Measurements from ENCODE around the gene RNASE9. TPM values are rescaled to one million over a fixed set of nuclear protein-coding genes. Genes with fewer than 3 reads are reported as not detected.

RNASE9 gene
- total and polyA plus RNA-seq, 2 donors (not counting 1 experiment from before 2014, with no cell fraction given) = not detected

DNA sequence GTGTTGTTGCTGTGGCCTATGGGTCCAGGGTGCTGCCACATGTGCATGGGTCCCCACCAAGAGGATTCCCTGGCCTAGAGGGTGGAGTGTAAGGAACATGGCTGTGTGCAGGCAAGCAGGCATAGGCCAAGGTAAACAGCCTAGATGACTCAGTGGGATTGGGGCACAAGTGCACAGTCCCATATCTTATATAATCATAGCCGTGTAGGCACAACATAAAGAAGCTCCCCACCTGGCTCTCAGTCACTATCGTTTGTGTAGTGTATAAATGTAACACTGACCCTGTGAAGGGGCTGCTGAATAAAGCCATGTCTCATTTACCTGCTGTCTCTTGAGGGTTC is 46.0 kb upstream of the RNASE9 start:
- H2AFZ ChIP-seq (ENCODE audit: insufficient read depth, low read depth, low read length, poor library complexity, severe bottlenecking) = no peak overlapping the region
- intact Hi-C loops (cut with micrococcal nuclease) = no loop called here
- no peaks in the 10 kb centered on the region for H3K27me3 ChIP-seq (replicated peaks in 1 of 4; ENCODE audit: control extremely low read depth in 1 of 4, control insufficient read depth in 3 of 4, insufficient read depth in 4 of 4, low read length in 3 of 4)
- Mint-ChIP-seq H3K4me3 (no peak overlapping the region), H3K4me1 (peaks cover 2% of the 10 kb centered on the region), H3K27me3 (no peaks in the 10 kb centered on the region), H3K27ac (no peak overlapping the region), H3K9me3 (ENCODE audit: insufficient read depth) (no peaks in the 10 kb centered on the region)
- H3K4me3 ChIP-seq (ENCODE audit: control extremely low read depth in 1 of 5, extremely low read depth in 1 of 5, insufficient read depth in 1 of 5, low read depth in 2 of 5, low read length in 4 of 5) = no peak overlapping the region
- no peaks in the 10 kb centered on the region for H3K36me3 ChIP-seq (replicated peaks in 1 of 2; ENCODE audit: control extremely low read depth in 1 of 2, control insufficient read depth in 1 of 2, extremely low read depth in 1 of 2, insufficient read depth in 2 of 2, low read length in 1 of 2)
- no peak for TF ChIP-seq EZH2 (IDR thresholded peaks at IDR 0.05; ENCODE audit: borderline replicate concordance, insufficient read depth, low read depth, low read length, poor library complexity, severe bottlenecking)
- TF ChIP-seq, protein P1, sequence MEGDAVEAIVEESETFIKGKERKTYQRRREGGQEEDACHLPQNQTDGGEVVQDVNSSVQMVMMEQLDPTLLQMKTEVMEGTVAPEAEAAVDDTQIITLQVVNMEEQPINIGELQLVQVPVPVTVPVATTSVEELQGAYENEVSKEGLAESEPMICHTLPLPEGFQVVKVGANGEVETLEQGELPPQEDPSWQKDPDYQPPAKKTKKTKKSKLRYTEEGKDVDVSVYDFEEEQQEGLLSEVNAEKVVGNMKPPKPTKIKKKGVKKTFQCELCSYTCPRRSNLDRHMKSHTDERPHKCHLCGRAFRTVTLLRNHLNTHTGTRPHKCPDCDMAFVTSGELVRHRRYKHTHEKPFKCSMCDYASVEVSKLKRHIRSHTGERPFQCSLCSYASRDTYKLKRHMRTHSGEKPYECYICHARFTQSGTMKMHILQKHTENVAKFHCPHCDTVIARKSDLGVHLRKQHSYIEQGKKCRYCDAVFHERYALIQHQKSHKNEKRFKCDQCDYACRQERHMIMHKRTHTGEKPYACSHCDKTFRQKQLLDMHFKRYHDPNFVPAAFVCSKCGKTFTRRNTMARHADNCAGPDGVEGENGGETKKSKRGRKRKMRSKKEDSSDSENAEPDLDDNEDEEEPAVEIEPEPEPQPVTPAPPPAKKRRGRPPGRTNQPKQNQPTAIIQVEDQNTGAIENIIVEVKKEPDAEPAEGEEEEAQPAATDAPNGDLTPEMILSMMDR (IDR thresholded peaks at IDR 0.05) = no peak
- H3K27ac ChIP-seq (ENCODE audit: low read length in 2 of 2) = no peak overlapping the region
- ATAC-seq (ENCODE audit: low read depth) (no peak), DNase-seq (no peak)
- H3K4me1 ChIP-seq (ENCODE audit: control insufficient read depth in 2 of 2, insufficient read depth in 2 of 2, low read length in 2 of 2) = peaks cover 15 to 24% of the 10 kb centered on the region in 2 donors
- H3K9me3 ChIP-seq (ENCODE audit: control extremely low read depth in 1 of 3, control insufficient read depth in 2 of 3, insufficient read depth in 1 of 3, low read length in 2 of 3) = no peaks in the 10 kb centered on the region
- H4K20me1 ChIP-seq (ENCODE audit: control insufficient read depth, insufficient read depth, low read length, poor library complexity, severe bottlenecking) = no peaks in the 10 kb centered on the region
- H3K4me2 ChIP-seq (replicated peaks; ENCODE audit: low read depth, low read length, poor library complexity, severe bottlenecking) = no peak overlapping the region
- no CpG with 5 or more reads among the region's 2 CpGs for WGBS (ENCODE audit: insufficient coverage)
- ChIA-PET POLR2A (interaction anchor here (1.1 kb wide), 1 partner anchor 279 kb away, joined by 3 read pairs; no protein-coding TSS in a partner anchor), CTCF (interaction anchor here (0.9 to 8.9 kb wide), 9 partner anchors 10 to 301 kb away, joined by 3 to 215 read pairs (median 21); partner anchors contain the start of genes ANG, CCNB1IP1, PARP2 and TEP1)
- H3K9ac ChIP-seq (ENCODE audit: low read length) = no peak overlapping the region
- H3K79me2 ChIP-seq (ENCODE audit: control insufficient read depth, insufficient read depth, low read length) = no peaks in the 10 kb centered on the region

DNA sequence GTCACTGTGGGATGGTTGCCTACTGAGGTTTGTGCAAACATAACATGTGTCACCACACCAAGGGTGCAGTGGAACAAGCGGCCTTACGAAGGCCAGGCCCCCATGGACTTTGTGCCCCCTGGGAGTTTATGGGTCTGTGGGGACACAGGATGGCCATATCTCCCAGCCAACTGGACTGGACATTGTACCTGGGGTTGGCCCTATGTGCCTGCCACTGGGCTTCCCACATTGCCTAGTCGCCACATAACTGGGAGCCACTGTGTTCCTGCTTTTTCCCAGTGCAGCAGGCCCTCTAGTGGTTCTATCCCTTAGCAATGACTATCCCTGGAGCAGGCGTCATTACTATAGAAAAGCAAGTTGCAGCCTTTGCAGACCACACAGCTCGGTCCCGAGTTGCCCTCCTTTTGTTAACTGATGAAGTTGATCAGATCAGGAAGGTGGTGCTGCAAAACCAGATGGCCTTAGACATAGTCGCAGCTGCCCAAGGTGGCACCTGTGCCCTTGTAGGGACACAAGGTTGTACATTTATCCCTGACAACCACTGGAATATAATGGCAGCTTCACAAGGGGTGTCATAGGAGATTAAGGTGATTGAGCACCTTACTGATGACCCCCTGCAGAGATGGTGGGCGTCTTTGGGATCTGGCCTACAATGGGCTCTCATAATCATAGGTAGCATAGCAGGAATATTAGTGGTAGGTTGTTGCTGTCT is 45.5 kb upstream of the RNASE9 start:
- Mint-ChIP-seq H3K27ac (no peak overlapping the region), H3K27me3 (no peaks in the 10 kb centered on the region), H3K9me3 (ENCODE audit: insufficient read depth) (no peaks in the 10 kb centered on the region), H3K4me1 (peaks cover 2% of the 10 kb centered on the region), H3K4me3 (no peak overlapping the region)
- no peaks in the 10 kb centered on the region for H3K36me3 ChIP-seq (replicated peaks in 1 of 2; ENCODE audit: control extremely low read depth in 1 of 2, control insufficient read depth in 1 of 2, extremely low read depth in 1 of 2, insufficient read depth in 2 of 2, low read length in 1 of 2)
- no peak overlapping the region for H3K27ac ChIP-seq (ENCODE audit: low read length in 2 of 2)
- no peak overlapping the region for H3K4me3 ChIP-seq (ENCODE audit: control extremely low read depth in 1 of 5, extremely low read depth in 1 of 5, insufficient read depth in 1 of 5, low read depth in 2 of 5, low read length in 4 of 5)
- DNase-seq = no peak
- H3K27me3 ChIP-seq (replicated peaks in 1 of 4; ENCODE audit: control extremely low read depth in 1 of 4, control insufficient read depth in 3 of 4, insufficient read depth in 4 of 4, low read length in 3 of 4) = no peaks in the 10 kb centered on the region
- no peak overlapping the region for H3K9ac ChIP-seq (ENCODE audit: low read length)
- intact Hi-C loops (cut with micrococcal nuclease) = no loop called here
- no peak for ATAC-seq (ENCODE audit: low read depth)
- H3K9me3 ChIP-seq (ENCODE audit: control extremely low read depth in 1 of 3, control insufficient read depth in 2 of 3, insufficient read depth in 1 of 3, low read length in 2 of 3) = no peaks in the 10 kb centered on the region
- TF ChIP-seq EZH2 (IDR thresholded peaks at IDR 0.05; ENCODE audit: borderline replicate concordance, insufficient read depth, low read depth, low read length, poor library complexity, severe bottlenecking) = no peak
- TF ChIP-seq, protein P1 (IDR thresholded peaks at IDR 0.05) = no peak
- CTCF ChIA-PET = interaction anchor here (1.2 to 8.9 kb wide), 6 partner anchors 10 to 301 kb away, joined by 3 to 215 read pairs (median 28); partner anchors contain the start of genes ANG, CCNB1IP1, TEP1 and TTC5
- POLR2A ChIA-PET = interaction anchor here (1.1 kb wide), 1 partner anchor 278 kb away, joined by 3 read pairs; no protein-coding TSS in a partner anchor
- H2AFZ ChIP-seq (ENCODE audit: insufficient read depth, low read depth, low read length, poor library complexity, severe bottlenecking) = no peak overlapping the region
- H4K20me1 ChIP-seq (ENCODE audit: control insufficient read depth, insufficient read depth, low read length, poor library complexity, severe bottlenecking) = no peaks in the 10 kb centered on the region
- H3K4me1 ChIP-seq (ENCODE audit: control insufficient read depth in 2 of 2, insufficient read depth in 2 of 2, low read length in 2 of 2) = peaks cover 9 to 19% of the 10 kb centered on the region in 2 donors
- H3K4me2 ChIP-seq (replicated peaks; ENCODE audit: low read depth, low read length, poor library complexity, severe bottlenecking) = no peak overlapping the region
- 59% methylated on average over 7 of the region's 8 CpGs for WGBS (ENCODE audit: insufficient coverage)
- no peaks in the 10 kb centered on the region for H3K79me2 ChIP-seq (ENCODE audit: control insufficient read depth, insufficient read depth, low read length)
